Right ventricle myocardium inferior (tissue), 1 donor: Measurements from ENCODE around the gene CTNNA3. TPM values are rescaled to one million over a fixed set of nuclear protein-coding genes. Genes with fewer than 3 reads are reported as not detected.

ENCODE experiments used
- ATAC-seq: fragments of 200-7000 bp; cut with Tn5 transposase; one replicate; pipeline ENCODE4 v1.9.1; 2020; ENCODE audit warnings: mild to moderate bottlenecking, moderate library complexity
- DNase-seq: peaks from one replicate; pipeline ENCODE4 v3.0.0; 2021; ENCODE audit errors: missing footprints
- intact Hi-C: fragments of 100-400 bp; cut with DNase I; formaldehyde crosslinking; loops from one replicate; pipeline ENCODE4 v1.11.0; 2022
- total RNA-seq: library from RNA; stranded (reverse); fragmentation: NEBNext Ultra II Directional; extraction: Animal tissue kit (Norgen Biotek cat#: 25700); gene quantifications from one replicate; pipeline ENCODE4 v1.2.1, GENCODE V29; 2021
- donor health status: DM: no; HTN: yes; CAD: no; lungs with severe emphysema.

CTNNA3 gene
- total RNA-seq, 1 donor from 2014 or later: 120 TPM

DNA sequence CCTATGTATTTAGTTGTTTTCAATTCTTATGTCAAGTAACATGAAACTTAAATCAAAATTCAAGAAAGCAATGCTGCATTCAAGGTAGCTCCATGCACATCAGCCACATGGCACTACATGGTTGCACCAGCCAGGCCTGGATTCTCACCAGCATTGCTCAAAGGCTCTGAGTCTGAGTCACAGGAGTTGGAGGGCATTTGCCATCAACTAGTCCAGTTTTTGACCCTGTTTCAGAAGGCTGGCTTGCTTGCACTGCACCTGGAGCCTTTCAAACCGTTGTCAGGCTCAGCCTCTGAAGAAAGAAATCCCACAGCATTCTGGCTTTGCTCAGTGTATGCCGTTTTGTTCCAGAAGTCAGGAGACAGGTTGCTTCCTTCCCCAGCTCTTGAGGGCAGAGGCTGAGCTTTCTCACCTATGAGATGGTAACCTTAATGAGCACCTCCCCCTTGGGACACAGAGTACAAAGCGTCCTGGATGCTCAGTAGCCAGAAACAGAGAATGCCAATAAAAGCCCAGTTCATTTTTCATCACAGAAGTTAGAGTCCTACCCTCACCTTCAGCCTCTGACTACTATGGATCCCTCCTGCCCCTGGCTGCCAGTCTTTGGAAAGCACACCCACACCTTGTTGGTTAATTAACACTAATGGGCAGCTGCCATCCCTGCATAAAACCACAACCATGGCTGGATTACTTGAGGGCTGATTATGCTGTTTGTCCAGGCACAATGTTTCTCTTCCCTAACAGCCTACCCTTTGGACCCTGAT lies 1058.5 kb downstream of the CTNNA3 start:
- intact Hi-C loops: no loop called here
- DNase-seq (no peak), ATAC-seq (no peak)

DNA sequence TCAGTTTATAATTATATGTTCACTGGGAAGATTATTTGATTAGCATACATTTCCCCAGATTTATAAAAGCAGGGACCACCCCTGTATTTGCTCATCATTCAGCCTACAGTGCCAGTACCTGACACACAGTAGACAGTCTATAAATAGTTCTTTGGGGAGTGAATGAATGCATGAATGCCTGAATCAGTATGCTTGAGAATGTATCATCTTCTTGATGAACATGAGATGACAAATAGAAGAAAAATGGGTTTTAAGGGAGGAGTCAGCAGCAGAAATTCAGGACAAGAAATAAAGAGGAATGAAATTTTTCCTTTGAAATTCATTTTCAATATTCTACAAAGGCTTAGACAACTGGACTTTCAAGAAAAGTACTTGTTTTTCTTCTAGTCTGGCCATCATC lies 1066.0 kb downstream of the CTNNA3 start:
- intact Hi-C loops: no loop called here
- ATAC-seq: no peak
- no peak for DNase-seq

DNA sequence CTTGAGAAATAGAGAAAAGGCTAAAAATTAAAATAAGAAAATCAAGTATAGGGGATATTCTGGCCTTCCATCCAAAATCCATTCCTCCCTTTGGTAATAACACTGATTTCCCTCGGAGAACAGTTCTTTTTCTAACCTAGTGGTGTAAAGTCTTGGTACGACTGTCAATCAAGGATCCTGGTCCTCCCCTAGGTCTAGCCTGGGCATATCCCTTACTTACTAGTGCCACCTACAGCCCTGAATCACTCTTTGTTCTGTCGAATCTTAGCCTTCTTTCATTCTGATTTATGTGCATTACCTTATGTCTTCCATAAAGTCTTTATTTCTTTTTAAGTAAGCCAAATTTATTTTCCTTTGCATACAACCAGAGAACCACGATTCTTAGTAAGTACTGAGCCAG lies 1068.8 kb downstream of the CTNNA3 start:
- no peak for DNase-seq
- intact Hi-C loops: no loop called here
- peak; percentile 42 for ATAC-seq

DNA sequence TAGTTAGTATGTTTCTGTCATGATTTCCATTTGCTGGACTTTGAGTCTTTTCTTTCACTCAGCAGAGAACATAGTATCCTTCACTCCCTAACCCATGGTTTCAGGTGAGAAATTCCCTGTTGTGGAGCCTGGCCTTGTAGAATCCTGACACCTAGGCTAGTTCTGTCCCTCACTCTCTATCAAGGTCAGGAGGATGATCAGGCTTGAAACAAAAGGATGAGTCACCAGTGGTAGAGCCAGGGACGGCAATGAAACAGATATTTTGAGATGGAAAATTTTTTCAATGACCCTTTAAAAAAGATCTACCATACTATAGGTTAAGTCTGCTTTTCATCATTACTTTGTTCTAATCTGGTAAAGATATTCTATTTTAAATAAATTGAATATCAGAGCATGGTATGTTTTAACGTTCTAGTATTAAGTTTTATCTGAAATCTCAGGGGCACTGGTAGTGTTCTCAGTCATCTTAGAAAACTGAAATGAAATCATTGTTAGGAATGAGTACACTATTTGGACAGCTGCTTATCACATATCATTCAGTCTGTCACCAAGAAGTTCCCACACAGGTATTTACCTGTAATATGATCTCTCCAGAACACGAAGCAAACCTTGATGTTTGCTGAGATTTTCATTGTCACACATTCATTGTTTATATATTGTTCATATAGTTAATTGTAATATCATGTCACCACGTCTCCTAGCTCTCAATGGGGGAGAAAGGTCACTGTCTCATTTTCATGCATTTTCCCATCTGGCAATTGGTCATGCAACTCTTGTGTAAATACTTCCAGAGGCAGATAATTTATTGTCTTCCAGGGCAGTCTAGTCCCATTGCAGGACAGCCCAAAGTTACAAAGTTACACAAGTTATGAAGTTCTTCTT lies 1070.0 kb downstream of the CTNNA3 start:
- ATAC-seq (no peak), DNase-seq (no peak)
- intact Hi-C loops: no loop called here

DNA sequence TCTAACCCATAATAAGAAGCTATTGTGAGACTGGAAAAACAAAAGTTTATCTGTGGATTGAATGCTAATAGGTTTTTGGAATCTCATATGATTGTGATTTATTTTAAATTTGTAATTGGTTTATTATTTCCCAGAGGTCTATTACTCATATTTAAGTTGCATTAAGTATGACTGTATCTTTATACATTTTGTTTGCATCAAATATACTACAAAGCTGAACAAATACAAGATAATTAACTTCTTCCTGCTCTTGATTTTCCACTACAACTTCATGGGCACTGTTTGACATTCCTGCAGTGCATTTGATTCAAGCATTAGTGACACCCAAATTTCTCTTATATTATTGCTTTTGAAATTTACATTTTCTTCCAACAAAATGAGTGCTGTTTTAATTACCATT lies 1073.9 kb downstream of the CTNNA3 start:
- intact Hi-C loops: no loop called here
- DNase-seq: no peak
- no peak for ATAC-seq

DNA sequence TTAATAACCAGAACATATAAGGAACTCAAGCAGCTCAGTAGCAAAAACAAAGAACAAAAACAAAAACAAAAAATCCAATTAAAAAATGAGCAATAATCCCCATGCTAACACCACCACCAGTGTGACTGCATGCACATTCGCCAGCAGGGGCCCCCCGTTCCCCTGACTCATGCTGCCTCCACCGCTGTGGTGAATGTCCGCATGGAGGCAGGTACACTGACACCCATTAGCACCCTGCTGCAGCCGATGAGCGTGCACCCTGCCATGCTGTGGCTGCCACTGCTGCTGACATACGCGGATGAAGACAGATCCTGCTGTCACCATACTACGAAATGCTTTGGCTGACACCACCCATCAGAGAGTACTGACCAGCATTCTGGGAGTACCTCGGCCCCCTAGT lies 1091.8 kb downstream of the CTNNA3 start:
- no peak for ATAC-seq
- peak; percentile 17 for DNase-seq
- intact Hi-C loops: no loop called here

DNA sequence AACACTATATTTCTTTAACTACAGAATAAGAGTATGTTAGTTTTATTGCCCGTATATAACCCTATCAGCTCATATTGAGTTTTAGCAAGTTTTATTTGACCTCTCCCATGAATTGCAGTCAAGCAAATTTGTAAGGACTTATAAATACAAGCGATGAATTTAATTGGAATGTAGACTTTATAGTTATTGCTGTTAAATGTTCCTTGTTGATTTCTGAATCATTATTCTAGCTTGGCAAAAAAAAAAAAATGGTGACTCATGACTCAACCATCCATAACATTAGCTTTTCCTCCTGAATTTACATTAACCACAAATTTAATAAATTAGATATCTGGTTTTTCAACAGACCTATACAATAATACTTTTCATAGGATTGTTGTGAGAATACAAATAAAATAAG lies 1104.1 kb downstream of the CTNNA3 start:
- no peak for ATAC-seq
- intact Hi-C loops: no loop called here
- DNase-seq: no peak

DNA sequence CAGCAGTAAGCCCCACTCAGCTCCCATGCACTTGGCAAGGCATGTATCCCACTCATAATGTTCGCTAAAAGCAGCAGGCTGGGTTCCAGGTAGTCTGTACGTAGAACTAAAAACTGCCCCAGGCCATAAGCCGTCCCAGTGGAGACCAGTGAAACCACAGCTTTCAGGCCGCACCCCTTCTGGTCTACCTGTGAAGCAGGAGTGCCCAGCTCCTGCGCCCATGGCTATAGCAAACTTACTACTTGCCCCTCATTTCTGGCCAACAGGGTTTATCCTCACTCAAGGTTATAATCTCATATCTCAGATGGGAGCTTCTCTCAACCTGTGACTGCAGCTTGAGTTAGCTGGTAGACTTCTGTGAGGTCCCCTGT lies 1108.3 kb downstream of the CTNNA3 start:
- DNase-seq: peak; percentile 64
- intact Hi-C loops: no loop called here
- ATAC-seq: no peak

DNA sequence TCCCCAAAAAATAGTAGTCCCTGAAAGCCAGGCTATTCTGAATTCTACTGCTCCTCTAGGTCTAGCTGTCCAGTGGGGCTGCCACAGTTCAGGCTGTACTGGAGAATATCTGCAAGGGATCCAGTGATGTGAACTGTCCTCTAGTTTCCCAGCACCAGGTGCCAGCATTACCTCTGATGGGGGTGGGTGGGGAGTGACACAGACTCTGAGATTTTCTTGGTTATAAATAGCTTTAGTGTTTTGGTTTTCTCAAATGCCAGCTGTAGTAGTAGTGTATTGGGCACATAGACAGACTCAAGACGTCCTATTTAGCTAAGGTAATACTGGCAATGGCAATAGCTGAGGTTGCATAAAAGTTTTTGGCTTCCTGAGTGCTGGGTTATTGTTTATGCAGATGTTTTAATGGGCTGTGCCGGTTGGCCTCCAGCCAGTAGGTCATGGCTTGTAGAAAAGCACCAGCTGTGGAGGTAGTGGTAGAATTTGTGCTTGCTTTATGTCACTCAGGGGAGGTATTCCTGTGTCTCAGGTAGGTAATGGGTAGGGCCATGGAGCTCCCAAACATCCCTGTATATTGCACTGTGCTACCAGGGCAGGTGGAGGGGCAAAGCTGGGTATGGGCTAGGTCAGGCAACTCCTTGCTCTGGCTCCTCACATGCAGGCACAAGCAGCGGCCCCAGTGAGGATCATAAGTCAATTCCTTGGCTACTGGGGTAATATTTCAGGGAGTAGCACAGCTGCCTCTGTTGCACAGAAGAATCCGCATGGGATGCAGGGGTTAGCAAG lies 1108.9 kb downstream of the CTNNA3 start:
- DNase-seq (no peak), ATAC-seq (no peak)
- intact Hi-C loops: no loop called here

DNA sequence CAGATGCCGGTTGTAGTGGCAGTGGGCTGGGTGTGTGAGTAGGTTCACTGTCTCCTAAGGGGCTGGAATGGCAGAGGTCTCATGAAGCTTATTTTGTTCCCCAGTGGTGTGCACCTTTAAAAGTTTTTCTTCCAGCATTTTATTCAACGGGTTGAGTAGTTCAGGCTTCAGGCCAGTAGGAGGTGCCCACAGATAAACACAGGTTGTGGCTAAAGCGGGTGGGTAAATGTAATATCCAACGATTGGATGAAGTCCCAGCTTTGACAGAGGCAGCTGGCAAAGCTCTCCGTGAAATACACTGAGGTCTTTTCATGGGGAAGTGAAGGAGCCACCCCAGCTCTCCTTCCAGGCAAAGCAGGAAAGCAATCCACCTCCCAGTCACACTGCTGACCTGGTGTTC lies 1109.9 kb downstream of the CTNNA3 start:
- intact Hi-C loops: no loop called here
- ATAC-seq: no peak
- no peak for DNase-seq

DNA sequence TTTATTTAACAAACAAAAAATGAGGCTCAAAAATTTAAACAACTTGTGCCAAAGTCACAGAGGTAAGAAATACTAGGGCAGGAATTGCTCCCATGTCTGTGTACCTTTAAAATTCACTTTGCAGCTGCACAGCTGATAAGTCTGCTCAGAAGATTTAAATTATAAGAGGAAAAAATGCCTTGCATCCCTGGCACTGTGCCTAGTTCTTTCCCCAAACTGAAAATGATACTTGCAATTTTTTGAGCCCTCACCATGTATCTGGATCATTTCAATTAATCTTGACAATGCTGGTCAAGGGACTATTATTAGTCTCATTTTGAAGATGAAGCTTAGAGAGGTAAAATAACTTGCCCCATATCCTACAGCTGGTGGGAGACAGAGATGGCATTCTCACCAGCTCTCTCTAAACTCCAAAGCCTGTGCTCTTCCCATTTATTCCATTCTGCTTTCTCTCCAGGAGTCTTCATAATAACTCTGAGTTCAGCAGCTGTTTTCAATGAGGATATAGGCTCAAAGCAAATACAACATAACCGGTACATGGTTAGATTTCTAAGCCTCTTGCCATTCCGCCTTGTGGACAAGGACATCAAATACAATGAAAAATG lies 1120.6 kb downstream of the CTNNA3 start:
- no peak for ATAC-seq
- intact Hi-C loops: no loop called here

DNA sequence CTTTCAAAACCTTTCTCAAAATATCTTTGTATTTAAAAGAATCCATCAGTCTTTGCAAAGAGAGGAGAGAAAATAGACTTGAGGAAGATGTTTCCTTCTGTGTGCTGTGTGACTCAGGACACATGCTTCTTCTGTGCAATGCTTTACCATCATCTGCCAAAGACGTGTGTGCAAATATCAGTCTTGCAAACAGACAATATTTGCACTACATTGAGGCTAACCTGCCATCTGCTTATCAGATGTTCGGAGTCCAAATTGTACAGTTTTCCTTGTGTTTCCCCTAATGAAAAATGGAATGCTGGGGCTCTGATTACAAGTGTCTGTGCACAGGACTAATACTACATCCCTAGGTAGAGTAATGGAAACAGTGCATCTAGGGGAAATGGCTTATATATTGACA lies 1123.3 kb downstream of the CTNNA3 start:
- intact Hi-C loops: no loop called here
- ATAC-seq: no peak
- DNase-seq: no peak

More for the DNA sequence above, 1120.6 kb downstream of the CTNNA3 start:
- DNase-seq: no peak

DNA sequence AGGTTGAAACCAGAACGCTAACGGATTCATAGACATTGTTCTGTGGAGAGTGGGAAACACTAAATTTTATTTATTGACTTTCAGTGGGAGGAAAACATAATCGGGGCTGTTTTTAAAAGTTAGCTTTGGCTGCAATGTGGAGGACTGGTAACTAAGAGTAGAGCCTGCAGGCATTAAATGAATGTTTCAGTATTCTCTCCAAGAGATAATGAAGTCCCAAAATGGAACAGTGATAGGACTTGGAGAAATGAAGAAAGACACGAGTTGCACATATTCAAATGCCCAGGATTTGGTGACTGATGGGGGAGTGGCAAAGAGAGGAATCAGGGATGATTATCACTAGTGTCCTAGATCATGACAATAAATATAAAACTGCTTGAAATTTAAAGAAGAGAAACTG lies 1130.0 kb downstream of the CTNNA3 start:
- intact Hi-C loops: loop anchor here (2.0 kb wide), 1 partner anchor 67 kb away; no protein-coding TSS in a partner anchor
- ATAC-seq: no peak
- DNase-seq: no peak

DNA sequence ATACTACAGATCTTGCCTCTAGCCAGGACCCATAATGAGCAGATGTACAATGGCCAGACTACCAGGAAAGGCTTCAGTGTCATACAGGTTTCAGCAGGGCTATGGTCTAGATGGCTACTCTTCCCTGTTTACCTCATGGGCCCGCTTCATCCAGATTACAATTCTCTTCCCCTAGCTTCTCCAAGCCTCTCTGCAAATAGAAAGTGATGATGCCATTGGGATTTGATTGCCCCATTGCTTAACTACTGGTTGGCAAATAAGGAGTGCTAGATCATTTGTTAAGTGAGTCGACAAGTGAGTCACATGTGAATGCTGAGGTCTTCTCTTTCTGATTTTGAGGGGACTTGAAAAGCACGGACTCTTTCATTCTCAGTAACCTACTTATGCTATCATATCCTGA lies 1131.7 kb downstream of the CTNNA3 start:
- intact Hi-C loops: no loop called here
- DNase-seq (no peak), ATAC-seq (no peak)

DNA sequence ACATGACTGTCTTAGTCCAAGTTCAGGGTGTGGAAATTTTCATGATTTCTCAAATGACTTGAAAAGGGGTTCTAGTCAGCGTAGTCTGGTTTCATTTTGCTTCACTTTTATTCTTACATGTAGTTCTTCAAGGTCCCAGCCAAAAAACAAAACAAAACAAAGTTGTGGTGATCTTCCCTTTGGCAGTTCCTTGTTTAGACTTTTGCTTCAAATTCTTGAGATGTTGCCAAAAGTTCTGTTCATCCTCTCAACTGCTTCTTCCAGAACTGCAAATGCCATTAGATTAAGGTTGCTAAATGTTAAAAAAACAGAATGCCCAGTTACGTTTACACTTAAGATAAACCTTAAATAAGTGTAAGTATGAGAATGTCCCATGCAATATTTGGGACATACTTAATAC lies 1140.9 kb downstream of the CTNNA3 start:
- no peak for ATAC-seq
- no peak for DNase-seq
- intact Hi-C loops: no loop called here

DNA sequence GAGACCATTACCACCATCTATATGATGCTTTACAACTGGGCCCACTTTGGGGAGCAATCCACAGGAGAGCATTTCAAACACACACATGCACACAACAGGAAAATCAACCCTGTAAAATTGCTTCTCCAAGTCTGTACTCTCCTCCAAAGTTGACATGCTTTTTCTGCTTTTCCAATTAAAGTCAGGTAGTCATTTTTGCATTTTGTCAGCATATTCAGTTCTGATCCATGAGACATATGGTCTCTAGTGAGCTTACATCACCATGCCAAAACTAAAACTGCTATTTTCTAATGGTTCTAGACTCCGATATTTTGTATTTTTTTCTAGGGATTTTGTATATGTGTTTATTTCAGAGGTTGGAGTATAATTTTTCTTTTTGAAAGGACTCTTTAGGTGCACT lies 1143.7 kb downstream of the CTNNA3 start:
- intact Hi-C loops: no loop called here

DNA sequence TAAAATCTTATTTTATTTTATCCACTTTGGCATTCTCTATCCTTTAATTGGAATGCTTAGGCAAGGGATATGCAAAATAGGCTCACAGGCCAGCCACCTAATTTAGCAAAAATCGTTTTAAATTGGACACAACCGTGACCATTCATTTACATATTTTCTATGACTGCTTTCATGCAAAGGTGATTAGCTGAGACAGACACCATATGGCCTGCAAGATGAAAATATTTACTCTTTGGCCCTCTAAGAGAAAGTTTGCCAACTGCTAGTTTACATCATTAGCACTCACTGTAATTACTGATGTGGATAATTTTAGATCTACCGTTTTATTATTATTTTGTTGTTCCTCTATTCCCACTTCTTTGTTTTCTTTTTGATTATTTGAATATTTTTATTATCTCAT lies 1145.6 kb downstream of the CTNNA3 start:
- DNase-seq (no peak), ATAC-seq (no peak)
- intact Hi-C loops: no loop called here

More for the DNA sequence above, 1143.7 kb downstream of the CTNNA3 start:
- DNase-seq (no peak), ATAC-seq (no peak)

DNA sequence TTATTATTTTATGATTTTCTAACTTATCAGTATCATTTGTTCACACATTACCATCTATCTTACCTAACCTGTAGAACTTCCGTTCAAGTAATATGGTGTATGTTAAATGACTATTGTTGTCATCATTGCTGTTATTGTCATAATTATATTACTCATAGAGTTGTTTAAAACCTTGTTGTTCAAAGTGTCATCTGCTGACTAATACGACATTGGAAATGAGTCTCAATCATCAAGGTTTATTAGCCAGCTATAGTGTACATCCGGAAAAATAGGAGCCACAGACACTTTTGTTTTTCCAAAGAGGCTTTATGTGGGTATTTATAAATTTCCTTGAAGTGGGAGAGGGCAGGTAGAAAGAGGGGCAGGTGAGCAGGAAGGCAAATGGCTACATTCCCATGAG lies 1157.1 kb downstream of the CTNNA3 start:
- ATAC-seq: no peak
- intact Hi-C loops: no loop called here
- DNase-seq: no peak

DNA sequence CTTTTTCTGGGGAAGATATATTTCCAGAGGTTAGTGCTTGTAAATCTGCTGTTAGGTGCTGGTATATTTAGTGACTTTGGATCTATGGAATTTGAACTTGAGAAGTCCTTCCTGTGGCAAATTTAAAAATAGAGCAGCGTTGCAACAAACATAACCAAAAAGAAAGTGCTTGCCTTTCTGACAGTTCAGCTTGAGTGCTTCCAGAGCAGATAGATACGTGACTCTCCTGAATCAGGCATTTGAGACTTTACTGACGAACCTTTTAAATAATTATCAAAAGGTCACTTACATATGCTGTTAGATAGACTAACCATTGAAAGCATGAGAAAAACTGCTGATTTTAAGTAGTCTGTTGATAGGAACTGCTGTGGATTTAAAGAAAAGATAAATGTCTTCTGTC lies 1157.6 kb downstream of the CTNNA3 start:
- ATAC-seq: peak; percentile 56
- intact Hi-C loops: no loop called here
- no peak for DNase-seq
